NCI-H1048 (cell line): Measurements from ENCODE around the gene AIMP1.

Experiments used
- DNase-seq: peaks from one replicate; lab custom pipeline; 2025; lab: John Stamatoyannopoulos, UW

The AIMP1 gene

DNA sequence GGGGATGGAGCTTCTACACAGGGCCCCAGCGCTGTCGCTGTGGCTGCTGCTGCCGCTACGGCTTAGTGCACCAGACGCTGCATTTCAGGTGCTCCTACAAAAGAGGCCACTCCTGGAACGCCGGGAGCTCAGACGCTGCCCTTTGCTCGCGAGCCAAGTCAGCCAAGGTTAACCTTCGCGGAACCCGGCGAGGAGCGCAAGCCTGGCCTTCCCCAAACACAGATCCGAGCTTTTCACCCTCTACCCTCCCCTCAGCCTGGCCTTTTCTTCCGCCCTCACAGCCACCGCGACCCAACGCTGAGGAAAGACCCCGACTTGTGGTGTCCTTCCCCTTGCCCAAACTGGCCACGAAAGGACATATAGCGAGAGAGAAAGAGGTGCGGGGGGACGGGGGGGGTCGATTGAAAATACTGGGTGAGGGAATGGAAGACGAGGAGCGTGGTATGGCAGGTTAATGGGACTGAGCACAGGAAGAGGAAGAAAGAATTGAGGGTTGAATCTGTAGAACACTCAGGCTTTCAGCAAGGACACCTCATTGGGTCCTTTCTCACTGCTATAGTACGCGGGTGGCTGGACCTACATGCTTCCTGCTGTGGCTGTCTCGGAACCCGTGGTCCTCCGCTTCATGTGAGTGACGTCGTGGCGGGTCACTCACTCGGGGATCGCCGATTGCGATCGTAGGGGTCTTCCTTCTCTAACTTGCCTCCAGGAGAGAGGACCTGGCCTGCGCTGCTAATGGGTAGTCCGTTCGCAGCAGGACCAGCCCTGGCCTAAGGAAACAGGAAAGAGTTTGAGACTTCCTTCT lies at the start of gene AIMP1, which contains the start of gene TBCK:
TSS of gene AIMP1 (plus strand) at position 583 of the 805 bp plus-strand sequence. CDS start 8,460 bp downstream, outside the sequence.
TSS of gene TBCK (minus strand) at position 242 of the 805 bp plus-strand sequence. CDS start 7,249 bp downstream, outside the sequence.
- peak; percentile 73 for DNase-seq

DNA sequence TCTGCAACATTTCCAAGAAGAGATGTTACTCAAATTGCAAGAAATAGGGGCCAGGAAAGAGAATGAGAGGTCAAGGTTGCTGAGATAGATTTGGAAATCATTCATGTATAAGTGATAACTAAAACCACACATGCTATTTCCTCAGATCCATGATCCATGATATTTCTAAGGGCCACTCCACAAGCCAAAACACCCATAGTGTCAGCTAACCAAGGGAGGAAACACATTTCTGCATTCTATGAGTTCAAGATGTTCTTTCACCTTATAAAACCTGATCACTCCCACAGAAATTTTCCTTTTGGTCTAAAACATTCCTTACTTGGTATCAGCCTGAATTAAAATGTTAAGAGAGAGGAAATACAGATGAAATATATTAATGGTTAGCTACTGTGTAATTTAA lies 47.6 kb upstream of the AIMP1 start:
- no peak for DNase-seq

DNA sequence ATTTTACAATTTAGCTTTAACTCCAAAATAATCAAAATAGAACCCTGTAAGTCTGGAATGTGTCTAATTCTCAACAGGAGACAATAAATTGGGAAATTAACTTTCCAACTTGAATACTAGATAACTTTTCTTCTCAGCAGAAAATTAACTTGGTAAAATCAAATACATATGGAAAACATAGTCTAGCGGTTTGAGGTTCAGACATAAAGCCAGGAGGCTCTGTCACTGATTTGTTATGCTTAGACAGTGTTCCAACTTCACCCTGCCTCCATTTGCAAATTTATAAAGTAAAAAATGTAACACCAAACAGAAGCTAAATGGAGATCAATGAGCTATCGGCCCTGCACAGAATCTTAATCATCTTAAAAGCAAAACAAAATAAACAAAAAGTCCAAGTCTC lies 46.6 kb upstream of the AIMP1 start:
- no peak for DNase-seq

DNA sequence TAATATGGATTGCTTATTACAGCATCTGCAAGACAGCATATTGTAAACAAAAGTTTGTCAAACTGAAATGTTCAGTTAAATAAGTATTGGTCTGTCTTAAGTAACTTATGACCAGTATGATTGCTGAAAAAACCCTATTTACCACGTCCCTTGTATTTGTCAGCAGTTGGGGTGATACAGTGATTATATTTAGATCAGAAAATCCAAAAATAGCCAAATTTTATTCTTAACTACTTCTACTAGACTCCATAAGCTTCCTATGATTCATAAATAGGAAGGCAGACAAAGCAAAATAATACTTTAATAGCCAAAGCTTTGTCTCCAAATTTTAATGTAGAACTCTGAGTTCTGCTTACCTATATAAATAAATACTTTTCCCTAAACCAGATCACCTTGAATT lies 45.6 kb upstream of the AIMP1 start:
- DNase-seq, result no peak

DNA sequence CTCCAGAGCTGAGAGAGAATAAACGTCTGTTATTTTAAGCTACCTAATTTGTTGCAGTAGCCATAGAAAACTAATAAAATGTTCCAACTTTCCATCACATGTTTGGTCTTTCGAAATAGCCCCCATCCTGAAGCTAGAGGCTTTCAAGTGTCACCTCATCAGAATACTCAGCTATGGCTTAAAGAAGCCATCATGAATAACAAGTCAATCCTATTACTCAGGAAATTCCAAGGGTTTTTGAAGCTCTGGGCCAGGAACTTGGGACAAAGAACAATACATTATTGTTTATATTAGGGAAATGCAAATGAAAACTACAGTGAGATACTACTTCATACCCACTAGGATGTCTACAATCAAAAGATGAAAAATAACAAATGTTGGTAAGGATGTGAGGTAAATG lies 42.5 kb upstream of the AIMP1 start:
- no peak for DNase-seq

DNA sequence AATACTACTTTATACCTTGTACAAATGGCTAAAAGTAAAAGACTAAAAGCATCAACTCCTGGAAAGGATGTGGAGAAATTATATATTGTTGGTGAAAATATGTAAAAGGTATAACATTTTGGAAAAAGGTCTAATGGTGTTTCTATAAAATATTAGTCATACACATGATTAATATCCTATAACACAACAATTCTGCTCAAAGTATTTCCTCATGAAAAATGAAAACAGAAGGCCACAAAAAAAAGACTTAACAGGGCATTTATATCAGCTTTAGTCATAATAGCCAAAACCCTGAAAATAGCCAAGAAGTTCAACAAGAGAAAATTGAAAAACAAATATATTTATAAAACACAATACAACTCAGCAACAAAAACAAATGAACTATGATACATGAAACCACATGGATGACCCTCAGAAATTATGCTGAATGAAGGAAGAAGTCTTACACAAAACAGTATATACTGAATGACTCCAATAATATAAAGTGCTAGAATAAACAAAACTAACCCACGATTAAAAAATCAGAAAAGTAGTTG lies 39.1 kb upstream of the AIMP1 start:
- DNase-seq, result no peak

DNA sequence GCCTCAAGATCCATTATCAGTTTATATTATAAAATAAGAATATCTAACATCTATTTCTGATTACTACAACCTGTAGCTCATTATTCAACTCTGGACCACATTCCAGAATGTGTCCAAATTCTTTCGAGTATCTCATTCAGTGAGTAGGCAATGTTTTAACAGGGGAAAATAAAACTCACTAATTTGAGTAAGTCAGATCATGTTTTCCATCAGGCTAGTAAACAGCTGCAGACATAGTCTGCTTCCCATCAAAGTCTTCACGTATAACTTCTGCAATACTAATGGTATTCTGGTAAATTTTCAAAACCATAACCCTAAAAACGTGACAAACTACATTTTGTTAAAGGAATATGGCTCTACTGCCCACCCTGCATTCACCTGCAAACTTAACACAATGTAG lies 32.1 kb upstream of the AIMP1 start:
- no peak for DNase-seq

DNA sequence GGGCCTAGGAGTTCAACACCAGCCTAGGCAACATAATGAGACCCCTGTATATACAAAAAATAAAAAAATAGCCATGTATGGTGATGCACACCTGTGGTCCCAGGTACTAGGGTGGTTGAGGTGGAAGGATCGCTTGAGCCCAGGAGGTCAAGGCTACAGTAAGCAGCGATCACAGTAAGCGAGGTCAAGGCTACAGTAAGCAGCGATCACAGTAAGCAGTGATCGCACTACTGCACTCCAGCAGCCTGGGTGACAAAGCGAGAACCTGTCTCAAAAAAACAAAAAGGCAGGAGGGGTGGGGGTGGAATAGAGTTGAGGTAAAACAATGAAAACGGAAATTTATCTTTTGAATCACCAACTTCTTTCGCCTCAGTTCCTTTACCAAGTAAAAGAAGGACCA lies 29.7 kb upstream of the AIMP1 start:
- DNase-seq, result no peak

DNA sequence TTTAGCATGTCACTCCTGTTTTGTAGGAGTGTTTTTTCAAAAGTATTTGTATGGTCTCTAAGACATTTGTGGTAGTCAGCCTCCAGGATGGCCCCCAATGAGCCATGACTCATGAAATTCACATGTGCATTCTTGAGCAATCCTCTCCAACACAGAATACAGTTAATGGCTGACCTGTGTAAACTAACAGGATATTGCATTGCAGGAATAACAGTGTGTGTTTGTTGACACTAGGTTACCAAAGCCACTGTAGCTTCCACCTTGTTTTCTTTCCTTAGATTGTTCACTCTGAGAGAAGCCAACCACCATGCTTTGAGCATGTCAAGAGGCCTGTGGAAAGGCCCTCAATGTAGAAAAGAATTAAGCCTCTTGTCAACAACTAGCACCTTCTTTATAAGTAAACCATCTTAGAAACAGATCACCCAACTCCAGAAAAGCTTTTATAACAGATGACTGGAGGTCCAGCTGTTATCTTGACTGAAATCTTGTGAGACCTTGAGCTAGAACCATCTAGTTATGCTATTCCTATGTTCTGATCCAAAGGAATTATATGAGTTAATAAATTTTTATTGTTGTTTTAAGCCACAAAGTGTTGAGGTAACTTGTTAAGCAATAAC lies 28.9 kb upstream of the AIMP1 start:
- DNase-seq, result no peak

DNA sequence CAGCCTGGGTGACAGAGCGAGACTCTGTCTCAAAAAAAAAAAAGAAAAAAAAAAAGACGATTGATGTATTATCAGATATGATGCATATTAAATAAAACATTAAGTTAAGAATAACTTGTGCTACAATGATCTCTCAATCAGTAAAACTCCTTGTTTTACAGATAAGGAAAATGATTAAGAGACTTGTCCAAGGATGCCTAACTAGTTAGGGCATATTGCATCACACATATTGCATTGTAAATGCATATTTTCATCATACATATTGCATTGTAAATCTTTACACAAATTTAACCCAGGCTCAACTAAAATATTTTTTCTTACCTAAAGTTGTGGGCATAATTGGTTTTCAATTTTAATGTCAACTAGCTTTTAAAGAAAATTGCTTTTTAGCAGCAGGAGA lies 26.6 kb upstream of the AIMP1 start:
- DNase-seq, result no peak

DNA sequence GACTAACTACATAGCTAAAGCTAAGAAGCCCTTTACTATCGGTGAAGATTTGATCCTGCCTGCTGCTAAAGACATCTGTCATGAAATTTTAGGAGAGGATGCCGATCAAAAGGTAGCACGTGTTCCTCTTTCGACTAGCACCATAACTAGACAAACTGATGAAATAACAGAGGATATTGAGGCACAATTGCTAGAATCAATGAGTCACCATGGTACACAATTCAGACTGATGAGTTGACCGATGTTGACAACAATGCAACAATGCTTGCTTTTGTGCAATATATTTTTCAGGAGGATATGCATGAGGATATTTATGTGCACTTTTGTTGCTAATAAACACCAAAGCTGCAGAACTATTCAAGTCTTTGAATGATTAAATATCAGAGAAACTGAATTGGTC lies 24.7 kb upstream of the AIMP1 start:
- DNase-seq, result no peak

DNA sequence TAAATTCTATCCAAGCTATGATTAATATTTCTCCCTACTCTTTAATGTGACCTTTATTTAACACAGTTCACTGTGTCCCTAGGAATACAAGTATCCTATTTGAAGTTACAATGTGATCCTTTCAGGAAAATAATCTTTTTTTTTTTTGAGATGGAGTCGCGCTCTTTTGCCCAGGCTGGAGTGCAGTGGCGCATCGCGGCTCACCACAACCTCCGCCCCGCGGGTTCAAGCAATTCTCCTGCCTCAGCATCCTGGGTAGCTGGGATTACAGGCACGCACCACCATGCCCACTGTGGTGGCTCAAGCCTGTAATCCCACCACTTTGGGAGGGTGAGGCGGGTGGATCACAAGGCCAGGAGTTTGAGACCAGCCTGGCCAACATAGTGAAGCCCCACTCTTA lies 22.3 kb upstream of the AIMP1 start:
- no peak for DNase-seq

DNA sequence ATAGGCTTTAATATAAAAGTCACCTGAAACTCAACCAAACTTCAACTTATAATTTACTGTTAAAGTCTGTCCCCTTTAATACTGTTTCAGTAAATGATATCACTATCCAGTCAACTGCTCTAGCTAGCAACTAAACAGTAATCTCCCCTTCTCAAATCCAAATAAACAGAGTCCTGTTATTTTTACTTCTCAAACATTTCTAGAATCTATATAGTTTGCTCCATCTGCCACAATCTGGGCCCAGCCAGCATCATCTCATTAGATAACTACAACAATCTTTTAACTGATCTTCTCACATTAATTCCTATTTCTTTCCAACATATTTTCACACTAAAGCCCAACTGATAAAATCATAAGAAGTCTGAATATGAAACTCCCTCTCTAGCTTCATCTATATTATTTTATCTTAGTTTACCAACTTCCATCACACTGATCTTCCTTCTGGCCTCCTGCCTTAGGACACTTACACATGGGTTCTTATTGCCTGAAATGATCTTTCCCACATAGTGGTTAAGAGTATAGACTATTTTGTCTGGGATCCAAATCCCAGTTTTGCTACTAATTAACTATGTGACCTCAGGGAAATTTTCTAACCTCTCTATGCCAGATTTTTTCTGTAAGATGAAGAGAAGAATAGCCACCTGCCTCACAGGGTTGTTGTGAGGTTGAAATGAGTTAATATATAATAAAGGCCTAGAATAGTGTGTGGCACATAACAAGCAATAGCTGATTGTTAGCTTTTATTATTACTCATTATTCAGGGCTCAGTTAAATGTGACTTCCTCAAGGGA lies 18.9 kb upstream of the AIMP1 start:
- DNase-seq, result no peak

DNA sequence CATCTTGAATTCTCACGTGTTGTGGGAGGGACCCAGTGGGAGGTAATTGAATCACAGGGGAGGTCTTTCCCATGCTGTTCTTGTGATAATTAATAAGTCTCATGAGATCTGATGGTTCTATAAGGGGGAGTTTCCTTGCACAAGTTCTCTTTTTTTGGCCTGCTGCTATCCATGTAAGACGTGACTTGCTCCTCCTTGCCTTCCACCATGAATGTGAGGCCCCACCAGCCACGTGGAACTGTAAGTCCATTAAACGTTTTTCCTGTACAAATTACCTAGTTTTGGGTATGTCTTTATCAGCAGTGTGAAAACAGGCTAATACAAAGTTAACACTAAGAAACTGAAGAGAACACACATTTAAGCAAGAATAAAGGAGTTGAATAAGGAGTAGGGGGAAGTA lies 16.4 kb upstream of the AIMP1 start:
- no peak for DNase-seq

DNA sequence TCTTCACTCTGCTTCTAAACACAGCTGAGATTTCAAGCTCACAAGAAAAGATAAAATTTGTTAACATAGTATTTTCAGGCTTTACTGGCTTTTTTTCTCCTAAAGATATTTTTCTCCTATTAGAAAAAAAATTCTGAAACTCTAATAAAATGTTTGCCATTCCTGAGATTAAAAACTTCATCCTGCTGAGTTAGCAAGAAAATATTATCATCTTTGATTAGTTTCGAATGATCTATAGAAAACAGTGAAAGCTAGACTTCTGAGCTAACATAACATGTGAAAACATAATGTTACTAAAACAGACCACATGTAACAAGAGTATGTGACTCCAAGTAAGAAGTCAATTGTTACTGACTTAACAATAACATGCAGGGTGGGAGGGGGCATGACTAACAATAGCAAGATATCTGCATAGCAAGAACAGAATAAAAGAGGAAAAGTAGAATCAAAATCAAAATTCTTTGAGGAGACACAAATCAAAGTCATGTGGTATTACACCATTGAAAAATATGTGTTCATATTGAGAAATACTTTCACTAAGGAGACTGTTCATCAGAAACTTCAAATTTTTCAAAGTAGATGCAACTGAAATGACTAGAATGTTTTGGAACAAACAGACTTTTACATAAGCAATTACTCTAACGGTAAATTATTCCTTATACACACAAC lies 14.8 kb upstream of the AIMP1 start:
- no peak for DNase-seq

DNA sequence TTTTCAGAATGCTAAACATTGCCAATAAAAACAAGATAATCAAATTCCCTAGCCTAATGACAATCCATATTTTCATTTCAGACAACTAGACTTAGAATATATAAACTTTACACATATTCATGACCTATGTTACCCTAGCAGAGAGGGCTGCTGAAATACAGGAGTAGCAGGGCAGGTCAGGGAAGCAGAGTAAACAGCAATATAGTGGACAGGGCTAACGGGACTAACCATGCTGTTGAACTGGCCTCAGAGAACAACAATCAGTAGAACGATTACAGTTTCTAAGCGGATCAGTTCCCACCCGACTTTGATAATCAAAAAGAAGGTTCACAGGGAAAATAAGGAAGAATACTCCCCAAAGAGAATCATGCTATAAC lies 14.3 kb upstream of the AIMP1 start:
- DNase-seq, result no peak

DNA sequence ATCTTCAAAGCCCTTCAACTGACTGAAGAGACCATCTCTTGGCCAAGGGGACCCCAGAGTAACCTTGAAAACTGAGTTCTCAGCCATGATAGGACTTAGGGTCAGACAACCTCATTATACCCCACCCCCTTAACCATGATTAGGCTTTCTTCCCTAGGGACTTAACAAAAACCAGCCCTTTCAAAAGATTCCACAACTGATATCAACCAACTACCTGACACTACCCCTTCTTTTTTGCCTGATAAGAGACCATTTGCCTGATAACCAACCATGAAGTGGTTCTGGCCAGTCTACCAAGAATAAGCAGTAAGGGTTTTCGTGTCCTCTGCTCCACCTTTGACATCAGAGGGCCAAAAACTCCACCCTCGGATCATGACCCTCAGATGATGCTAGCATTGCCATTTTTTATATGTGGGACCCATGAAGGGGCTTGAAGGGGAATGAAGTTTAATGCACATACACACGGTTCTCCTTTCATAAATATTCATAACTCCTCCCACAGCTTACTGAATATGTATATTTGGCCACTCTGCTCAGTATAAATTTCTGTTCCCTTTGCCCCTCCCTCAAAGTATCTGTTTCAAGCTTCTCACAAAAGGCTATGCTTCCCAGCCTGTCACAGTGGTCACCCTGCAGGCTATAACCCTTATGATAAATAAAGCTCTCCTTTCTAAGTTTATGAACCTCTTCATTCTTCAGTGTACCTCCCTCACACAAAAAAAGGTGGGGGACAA lies 12.6 kb upstream of the AIMP1 start:
- DNase-seq, result no peak

DNA sequence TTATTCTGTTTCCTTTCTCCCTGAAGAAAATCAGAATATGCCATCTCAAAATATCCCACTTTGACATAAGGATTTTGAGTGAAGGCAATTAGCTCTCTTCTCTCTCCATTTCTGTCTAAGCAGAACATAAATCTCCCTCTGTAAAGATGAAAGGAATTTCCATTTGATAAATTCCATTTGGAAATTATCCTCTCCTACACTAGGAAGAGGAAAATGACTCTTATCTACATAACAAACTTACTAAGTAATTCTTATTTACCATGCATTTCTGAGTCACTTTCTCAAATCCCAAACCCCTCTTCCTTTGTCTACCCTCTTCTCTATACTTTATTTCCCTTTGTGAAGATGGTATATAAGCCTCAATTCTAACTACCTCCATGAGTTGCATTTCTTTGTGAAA lies 11.7 kb upstream of the AIMP1 start:
- no peak for DNase-seq

DNA sequence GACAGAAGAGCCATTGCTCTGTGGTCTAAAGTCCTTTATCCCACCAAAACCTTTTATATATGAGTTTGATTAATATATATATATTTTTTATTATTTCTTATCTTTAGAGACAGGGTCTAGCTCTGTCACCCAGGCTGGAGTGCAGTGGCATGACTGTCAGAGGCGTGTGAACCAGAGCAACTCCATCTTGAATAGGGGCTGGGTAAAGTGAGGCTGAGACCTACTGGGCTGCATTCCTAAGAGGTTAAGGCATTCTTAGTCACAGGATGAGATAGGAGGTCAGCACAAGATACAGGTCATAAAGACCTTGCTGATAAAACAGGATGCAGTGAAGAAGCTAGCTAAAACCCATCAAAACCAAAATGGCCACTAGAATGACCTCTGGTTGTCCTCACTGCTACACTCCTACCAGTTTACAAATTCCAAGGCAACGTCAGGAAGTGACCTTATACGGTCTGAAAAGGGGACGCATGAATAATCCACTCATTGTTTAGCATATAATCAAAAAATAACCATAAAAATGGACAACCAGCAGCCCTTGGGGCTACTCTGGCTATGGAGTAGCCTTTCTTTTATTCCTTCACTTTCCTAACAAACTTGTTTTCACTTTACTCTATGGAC lies 10.8 kb upstream of the AIMP1 start:
- no peak for DNase-seq

DNA sequence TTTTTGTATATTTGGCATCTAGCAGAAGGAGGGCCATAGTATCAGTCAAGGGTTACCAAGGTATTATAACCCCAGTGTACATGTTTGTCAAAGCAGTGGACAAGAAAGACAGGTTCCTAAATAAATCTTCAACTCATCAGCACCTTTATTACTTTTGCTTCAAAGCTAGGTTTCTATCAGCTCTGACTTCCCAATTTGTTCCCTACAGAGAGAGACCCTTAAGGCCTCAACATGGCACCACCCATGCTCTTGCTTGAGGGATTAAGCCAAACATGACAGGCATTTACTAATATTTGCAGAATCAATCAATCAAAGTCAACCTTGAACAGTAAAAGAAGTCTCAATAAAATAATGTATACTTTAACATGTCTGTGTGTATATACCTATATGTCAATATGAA lies 9.8 kb upstream of the AIMP1 start:
- DNase-seq, result no peak

DNA sequence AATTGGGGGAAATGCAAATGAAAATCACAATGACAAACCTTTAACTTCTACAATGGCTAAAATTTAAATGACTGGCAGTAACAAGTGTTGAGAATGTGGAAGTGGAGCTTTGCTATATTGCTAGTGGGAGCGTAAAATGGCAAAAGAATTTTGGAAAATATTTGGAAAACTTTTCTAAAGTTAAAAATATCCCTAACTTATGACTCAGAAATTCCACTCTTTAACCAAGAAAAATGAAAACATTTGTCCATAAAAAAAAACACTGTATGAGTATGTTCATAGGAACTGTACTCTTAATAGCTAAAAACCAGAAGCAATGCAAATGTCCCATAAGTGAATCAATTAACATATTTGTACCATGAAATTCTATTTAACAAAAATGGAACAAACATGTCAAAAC lies 4.0 kb upstream of the AIMP1 start:
- no peak for DNase-seq
